A549 (cell line): ENCODE measurements around the gene ZNF541.

Experiments used
- BCL3 ChIP-seq: fragments of >200 bp; sonication (Bioruptor Twin); formaldehyde crosslinking; IDR thresholded peaks from 3 replicates; pipeline ENCODE4 v1.6.1; 2016
- BHLHE40 ChIP-seq: IDR thresholded peaks from 2 replicates; pipeline ENCODE4 v1.6.1; 2012; ENCODE audit warnings: low read depth, low read length, inconsistent platforms
- CHD4 ChIP-seq: fragments of 200-600 bp; sonication (generic); IDR thresholded peaks from 2 replicates; pipeline ENCODE4 v1.6.1; 2016; ENCODE audit warnings: antibody characterized with exemption, mild to moderate bottlenecking, borderline replicate concordance
- CTCF ChIP-seq: fragments of >200 bp; sonication (Bioruptor Twin); formaldehyde crosslinking; IDR thresholded peaks from 3 replicates; pipeline ENCODE4 v1.5.1; 2016
- MAX ChIP-seq: IDR thresholded peaks from 2 replicates; pipeline ENCODE4 v1.6.1; 2012
- NFE2L2 ChIP-seq: fragments of 150-350 bp; conservative IDR thresholded peaks from 2 replicates; pipeline ENCODE4 v1.6.1; 2014; ENCODE audit warnings: low read length
- POLR2A ChIP-seq: IDR thresholded peaks from 2 replicates; pipeline ENCODE4 v1.6.1; 2012; ENCODE audit warnings: mild to moderate bottlenecking, low read length
- RCOR1 ChIP-seq: fragments of 150-350 bp; IDR thresholded peaks from 2 replicates; pipeline ENCODE4 v1.6.1; 2014; ENCODE audit warnings: antibody characterized with exemption, low read length, low read depth
- RNF2 ChIP-seq: fragments of 200-600 bp; sonication (generic); IDR thresholded peaks from 2 replicates; pipeline ENCODE4 v1.6.1; 2016; ENCODE audit warnings: low read depth, mild to moderate bottlenecking, antibody characterized with exemption, moderate library complexity, borderline replicate concordance
- SMC3 ChIP-seq: fragments of >200 bp; sonication (Bioruptor Twin); formaldehyde crosslinking; IDR thresholded peaks from 3 replicates; pipeline ENCODE4 v1.6.1; 2018; ENCODE audit warnings: inconsistent platforms

- no peak for TF ChIP-seq CTCF
- no peak for TF ChIP-seq SMC3
- TF ChIP-seq BCL3, result no peak
- no peak for TF ChIP-seq RCOR1
- no peak for TF ChIP-seq POLR2A
- TF ChIP-seq MAX, result no peak
- TF ChIP-seq RNF2, result no peak
- no peak for TF ChIP-seq CHD4
- no peak for TF ChIP-seq BHLHE40
- no peak for TF ChIP-seq NFE2L2
Observed at GRCh38 chr19:47615230-47615629, 42.3 kb upstream of the ZNF541 start.
